Raji (cell line): ENCODE results near the gene ERLIN1.

Experiments used
- POLR2A ChIP-seq: IDR thresholded peaks from 2 replicates; pipeline ENCODE4 v1.6.1; 2011; ENCODE audit warnings: low read depth, low read length, control low read depth; ENCODE audit not compliant: insufficient read depth

ERLIN1 gene

DNA sequence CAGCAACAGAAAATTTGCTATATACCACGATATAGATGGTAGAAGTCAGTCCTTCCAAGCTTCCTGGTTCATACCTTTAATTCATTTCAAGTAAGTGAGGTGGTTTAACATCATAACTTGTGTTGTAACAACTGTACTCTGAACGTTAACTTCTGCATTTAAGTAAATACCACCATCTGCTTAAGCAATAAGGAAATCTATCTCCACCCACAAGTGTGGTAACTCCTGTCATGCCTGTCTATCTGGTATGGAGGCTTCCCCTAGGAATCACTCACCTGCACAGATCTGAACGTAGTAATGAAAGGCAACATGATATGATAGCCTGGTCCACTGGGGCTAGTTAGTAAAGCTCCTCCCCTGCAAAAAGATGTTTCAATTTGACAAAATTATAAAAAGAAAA lies 2.3 kb downstream of the ERLIN1 start:
- TF ChIP-seq POLR2A: no peak

GRCh38 chr10:100182908-100183307 lies 2.9 kb downstream of the ERLIN1 start:
- TF ChIP-seq POLR2A: no peak

DNA sequence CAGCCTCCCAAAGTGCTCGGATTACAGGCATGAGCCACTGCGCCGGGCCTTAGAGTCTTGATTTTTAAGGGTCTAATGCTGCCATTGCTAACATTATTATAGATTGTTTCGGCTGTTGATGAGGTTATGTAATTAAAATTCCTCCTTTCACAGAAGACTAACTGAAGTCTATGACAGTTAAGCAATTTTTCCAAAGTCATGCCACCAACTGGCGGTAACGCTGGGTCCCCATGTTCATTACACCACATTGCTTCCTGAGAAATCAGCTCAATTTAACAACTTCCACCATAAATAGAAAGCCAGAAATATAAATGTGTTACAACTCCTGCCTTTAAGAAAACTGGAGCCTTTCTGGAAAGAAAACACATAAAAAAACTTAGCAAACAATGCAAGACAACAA lies 3.5 kb downstream of the ERLIN1 start:
- no peak for TF ChIP-seq POLR2A

- TF ChIP-seq POLR2A: no peak
These were observed 10.0 kb downstream of the ERLIN1 start for GRCh38 chr10:100175875-100176274.

GRCh38 chr10:100174699-100175677 lies 10.8 kb downstream of the ERLIN1 start:
- TF ChIP-seq POLR2A: no peak

GRCh38 chr10:100173035-100173434 lies 12.8 kb downstream of the ERLIN1 start:
- TF ChIP-seq POLR2A: no peak

DNA sequence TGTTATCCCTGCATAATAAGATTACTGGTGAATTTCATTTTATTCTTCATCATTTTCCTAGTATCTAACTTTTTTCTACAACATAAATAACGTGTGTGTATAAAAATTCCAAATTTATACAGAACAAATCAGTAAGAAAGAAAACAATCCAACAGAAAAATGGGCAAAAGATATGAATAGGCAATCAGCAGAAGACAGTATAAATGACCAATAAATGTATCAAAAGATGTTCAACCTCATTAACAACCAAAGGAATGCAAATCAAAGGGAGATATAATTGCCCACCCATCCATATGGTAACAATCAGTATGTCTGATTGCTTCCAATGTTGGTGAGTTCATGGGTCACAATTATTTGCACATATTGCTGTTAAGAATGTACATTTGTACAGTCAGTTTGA lies 13.5 kb downstream of the ERLIN1 start:
- no peak for TF ChIP-seq POLR2A

DNA sequence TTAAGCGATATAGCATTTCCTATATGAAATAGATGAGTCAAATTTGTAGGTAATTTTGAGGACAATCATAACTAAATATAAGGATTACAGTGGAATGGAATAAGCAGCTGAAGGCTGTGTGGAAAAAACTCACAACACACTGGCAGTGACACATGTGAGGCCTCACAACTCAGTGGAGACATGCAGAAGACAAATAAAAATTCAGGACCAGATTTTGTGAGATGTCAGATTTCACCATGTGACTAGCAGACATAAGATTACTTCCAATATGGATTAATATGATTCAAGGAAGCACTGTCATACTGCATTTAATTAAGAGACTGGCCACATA lies 17.6 kb downstream of the ERLIN1 start:
- no peak for TF ChIP-seq POLR2A

GRCh38 chr10:100167553-100168312 lies 18.1 kb downstream of the ERLIN1 start:
- TF ChIP-seq POLR2A: no peak

DNA sequence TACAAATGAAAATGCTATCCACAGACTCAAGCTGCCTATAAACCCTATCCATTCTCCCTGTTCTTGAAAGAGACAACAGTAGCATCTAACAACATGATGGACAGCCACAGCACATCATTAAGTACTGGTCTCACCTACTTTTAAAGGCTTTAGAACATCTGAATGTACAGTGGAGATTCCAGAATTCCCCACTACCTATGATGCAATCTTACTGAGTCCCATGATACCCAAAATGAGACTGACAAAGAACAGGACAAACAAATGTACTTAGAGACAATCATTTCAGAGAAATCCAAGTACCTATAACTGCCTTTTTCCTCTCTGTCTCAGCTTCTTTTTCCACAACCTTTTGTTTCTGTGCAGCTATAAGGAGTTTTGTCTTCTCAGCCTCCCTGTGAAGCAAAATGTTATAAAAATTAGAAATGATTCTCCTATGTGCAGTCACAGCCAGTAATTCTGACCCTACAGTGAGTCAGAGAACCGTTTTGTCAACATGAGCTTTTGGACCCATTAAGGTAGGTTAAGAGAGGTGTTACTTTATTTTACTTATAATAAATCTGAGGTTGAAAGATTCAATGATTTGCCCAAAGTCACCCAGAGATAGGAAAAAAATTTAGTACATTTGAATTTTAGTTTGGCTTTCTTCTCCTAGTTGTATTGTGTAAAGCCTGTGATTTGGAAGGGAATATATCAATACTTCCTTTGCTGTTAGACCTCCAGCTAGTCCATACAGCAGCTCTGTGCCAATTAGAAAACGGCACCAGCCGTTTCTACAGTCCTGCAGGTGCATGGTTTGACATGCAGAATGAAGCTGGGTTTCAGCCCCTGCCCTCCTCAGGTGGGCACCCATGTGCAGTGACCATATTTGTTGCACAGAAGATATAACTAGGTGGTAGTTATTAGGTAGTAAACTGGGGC lies 21.9 kb downstream of the ERLIN1 start:
- no peak for TF ChIP-seq POLR2A

DNA sequence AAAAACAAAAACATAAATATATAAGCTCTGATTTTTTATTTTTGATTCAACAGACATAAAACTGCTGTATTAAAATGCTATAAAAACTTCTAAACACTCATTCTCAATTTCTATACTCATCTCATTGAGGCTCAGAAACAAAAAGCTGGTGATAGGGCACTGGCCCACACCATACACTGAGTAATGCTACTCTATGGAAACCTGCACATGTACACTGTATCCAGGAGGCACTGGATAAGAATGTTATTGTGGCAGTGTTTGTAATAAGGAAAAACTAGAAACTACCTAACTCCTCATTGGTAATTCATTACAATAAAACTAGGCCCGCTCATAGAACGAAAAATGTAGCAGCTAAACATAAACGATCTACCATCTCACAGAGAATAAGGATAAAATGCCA lies 23.1 kb downstream of the ERLIN1 start:
- no peak for TF ChIP-seq POLR2A

DNA sequence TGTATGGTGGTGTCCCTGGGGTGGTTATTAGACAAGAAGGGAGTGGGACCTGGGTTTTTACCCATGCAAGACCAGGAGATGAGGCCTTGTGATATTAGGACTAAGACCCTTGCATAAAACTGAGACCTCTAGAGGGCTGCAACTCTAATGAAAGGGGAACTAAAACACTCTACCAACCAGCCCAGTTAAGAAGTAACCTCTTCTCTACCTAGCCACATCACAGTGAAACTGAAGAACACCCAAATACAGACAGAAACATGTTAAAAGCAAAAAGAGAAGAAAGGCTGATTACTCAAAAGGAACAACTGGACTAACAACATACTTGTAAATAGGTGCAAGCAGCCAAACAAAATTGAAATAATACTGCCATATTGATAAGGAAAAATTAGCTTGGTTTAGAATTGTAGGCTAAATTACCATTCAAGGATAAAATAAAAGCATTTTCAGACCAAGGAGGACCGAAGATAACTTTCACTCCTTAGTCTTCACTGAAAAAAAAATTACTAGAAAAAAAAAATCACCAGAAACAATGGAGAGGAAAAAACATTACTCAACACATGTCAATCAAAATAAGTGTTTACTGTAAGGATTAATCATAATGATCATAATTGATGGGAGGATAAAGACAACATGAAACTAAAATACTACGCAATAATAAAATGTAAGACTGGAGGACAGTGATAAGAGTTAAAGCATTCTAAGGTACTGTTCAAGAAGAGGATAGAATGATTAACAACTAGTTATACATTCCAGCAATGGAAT lies 27.6 kb downstream of the ERLIN1 start:
- no peak for TF ChIP-seq POLR2A

GRCh38 chr10:100157156-100157555 lies 28.7 kb downstream of the ERLIN1 start:
- TF ChIP-seq POLR2A: no peak

- TF ChIP-seq POLR2A: no peak
These were observed 29.9 kb downstream of the ERLIN1 start for GRCh38 chr10:100155936-100156335.
